Measurements from ENCODE around the gene ALPI.

DNA sequence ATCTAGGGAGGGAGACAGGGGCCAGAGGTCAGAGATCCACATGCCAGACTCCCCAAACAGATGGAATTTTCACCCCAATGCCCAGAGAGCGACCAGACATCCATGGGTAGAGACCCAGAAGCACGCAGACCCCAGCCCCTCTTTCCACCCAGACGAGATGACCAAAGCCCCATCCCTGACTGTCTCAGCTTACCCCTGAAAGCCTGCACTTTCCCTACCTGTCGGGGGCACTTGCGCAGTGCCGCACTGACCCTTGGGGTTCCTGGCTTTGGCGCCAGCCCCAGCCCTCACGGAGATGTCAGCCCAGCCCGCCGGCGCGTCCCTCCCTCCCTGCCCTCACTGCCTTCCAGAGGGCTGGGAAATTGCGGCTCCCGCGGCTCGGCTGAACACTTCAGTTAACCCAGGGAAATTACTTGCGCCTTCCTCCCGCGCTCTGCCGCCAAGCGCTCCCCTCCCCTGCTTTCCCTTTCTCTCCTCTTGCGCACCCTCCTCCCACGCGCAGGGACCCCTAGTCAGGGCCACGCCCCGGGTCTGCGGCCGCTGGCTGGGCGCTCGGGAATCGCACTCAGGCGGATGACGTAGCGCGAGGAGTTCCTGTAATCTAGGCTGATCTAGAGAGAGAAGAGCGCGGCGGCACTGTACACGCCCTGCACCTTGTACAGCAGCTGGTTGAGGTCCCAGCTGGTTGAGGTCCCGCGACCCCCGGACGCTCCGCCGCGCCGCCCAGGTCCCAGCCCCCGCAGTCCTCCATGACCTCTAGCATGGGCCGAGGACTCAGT is 37.3 kb upstream of the ALPI start:
- TF ChIP-seq, protein P1, sequence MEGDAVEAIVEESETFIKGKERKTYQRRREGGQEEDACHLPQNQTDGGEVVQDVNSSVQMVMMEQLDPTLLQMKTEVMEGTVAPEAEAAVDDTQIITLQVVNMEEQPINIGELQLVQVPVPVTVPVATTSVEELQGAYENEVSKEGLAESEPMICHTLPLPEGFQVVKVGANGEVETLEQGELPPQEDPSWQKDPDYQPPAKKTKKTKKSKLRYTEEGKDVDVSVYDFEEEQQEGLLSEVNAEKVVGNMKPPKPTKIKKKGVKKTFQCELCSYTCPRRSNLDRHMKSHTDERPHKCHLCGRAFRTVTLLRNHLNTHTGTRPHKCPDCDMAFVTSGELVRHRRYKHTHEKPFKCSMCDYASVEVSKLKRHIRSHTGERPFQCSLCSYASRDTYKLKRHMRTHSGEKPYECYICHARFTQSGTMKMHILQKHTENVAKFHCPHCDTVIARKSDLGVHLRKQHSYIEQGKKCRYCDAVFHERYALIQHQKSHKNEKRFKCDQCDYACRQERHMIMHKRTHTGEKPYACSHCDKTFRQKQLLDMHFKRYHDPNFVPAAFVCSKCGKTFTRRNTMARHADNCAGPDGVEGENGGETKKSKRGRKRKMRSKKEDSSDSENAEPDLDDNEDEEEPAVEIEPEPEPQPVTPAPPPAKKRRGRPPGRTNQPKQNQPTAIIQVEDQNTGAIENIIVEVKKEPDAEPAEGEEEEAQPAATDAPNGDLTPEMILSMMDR (IDR thresholded peaks at IDR 0.05): no peak
- TF ChIP-seq POLR2A (IDR thresholded peaks at IDR 0.05) (no peak), POLR2AphosphoS5 (IDR thresholded peaks at IDR 0.05; ENCODE audit: insufficient read depth in 1 of 2, low read depth in 1 of 2) (no peak)
